Endothelial cell of umbilical vein (primary cell): ENCODE data around the gene DLGAP1. TPM values are rescaled to one million over a fixed set of nuclear protein-coding genes. Genes with fewer than 3 reads are reported as not detected.

ENCODE experiments used
- BruUV-seq: library from RNA; stranded (reverse); fragments of 400-500 nt; replicated peaks from 2 replicates; lab custom pipeline; 2021; lab: Mats Ljungman, UMichigan
- CTCF ChIA-PET: fragments of 300-600, 350-600 bp; sonication (Branson Sonifier 250); formaldehyde crosslinking; loops from one replicate; lab custom pipeline; 2021; ENCODE audit warnings: antibody characterized with exemption, inconsistent platforms; lab: Charles Lee
- POLR2A ChIA-PET: fragments of 300-600, 350-600 bp; sonication (Branson Sonifier 250); formaldehyde crosslinking; loops from one replicate; lab custom pipeline; 2021; ENCODE audit warnings: antibody characterized with exemption, inconsistent platforms; lab: Charles Lee
- DNase-seq: peaks from one replicate; pipeline ENCODE4 v3.0.0-alpha.2; 2011; ENCODE audit warnings: low read depth, low spot score
- FAIRE-seq: peaks from 2 replicates; lab custom pipeline; 2011; peaks lifted over from hg19 to GRCh38; lab: Jason Lieb, UNC
- H2AFZ ChIP-seq: 2 replicates; pipeline ENCODE4 v1.6.0; 2012; ENCODE audit warnings: low read depth, low read length, control low read depth, inconsistent platforms
- H3K27ac ChIP-seq: 2 replicates; pipeline ENCODE4 v1.5.1; 2011; ENCODE audit warnings: low read depth, mild to moderate bottlenecking, control low read depth, low read length, moderate library complexity; ENCODE audit not compliant: insufficient read depth
- H3K27me3 ChIP-seq, 2 experiments: 2 replicates each; pipeline versions ENCODE4 v1.6.0 to v1.6.1; 2011; ENCODE audit warnings: low read length in 2 of 2, mixed read lengths in 1 of 2; ENCODE audit not compliant: control insufficient read depth in 2 of 2, insufficient read depth in 2 of 2
- H3K36me3 ChIP-seq, 2 experiments: 2 replicates in 1 of 2; 3 replicates in 1 of 2; pipeline ENCODE4 v1.5.1; 2011; ENCODE audit warnings: low read length in 2 of 2, mild to moderate bottlenecking in 1 of 2, moderate library complexity in 1 of 2; ENCODE audit not compliant: control insufficient read depth in 2 of 2, insufficient read depth in 2 of 2; ENCODE audit errors: extremely low read depth in 1 of 2
- H3K4me1 ChIP-seq: 3 replicates; pipeline ENCODE4 v1.5.1; 2011; ENCODE audit warnings: mild to moderate bottlenecking, low read length; ENCODE audit not compliant: control insufficient read depth, insufficient read depth; ENCODE audit errors: extremely low read depth
- H3K4me2 ChIP-seq: 2 replicates; pipeline ENCODE4 v1.6.1; 2011; ENCODE audit warnings: low read length, control low read depth, mixed read lengths; ENCODE audit not compliant: insufficient read depth
- H3K4me3 ChIP-seq, 3 experiments: fragments of 200-600 bp in 1 of 3; sonication (generic), shearing (Covaris generic) in 1 of 3; replicated peaks in 1 of 3; 2 replicates each; pipeline ENCODE4 v1.5.1; 2011 to 2016; ENCODE audit warnings: control low read depth in 3 of 3, low read length in 3 of 3, mild to moderate bottlenecking in 2 of 3, inconsistent platforms in 1 of 3, low read depth in 1 of 3, moderate library complexity in 1 of 3; ENCODE audit not compliant: insufficient read depth in 1 of 3
- H3K79me2 ChIP-seq: 2 replicates; pipeline ENCODE4 v1.6.0; 2012; ENCODE audit warnings: low read length, inconsistent platforms; ENCODE audit not compliant: control insufficient read depth, insufficient read depth
- H3K9ac ChIP-seq: replicated peaks from 2 replicates; pipeline ENCODE3; 2011; ENCODE audit warnings: low read length, control low read depth; ENCODE audit not compliant: insufficient read depth; ENCODE audit errors: extremely low read depth
- H3K9me1 ChIP-seq: replicated peaks from 3 replicates; pipeline ENCODE4 v1.6.0; 2011; ENCODE audit warnings: mild to moderate bottlenecking, low read length; ENCODE audit not compliant: control insufficient read depth, insufficient read depth; ENCODE audit errors: extremely low read depth
- H3K9me3 ChIP-seq: replicated peaks from 2 replicates; pipeline ENCODE4 v1.5.1; 2012; ENCODE audit warnings: low read length, inconsistent platforms; ENCODE audit not compliant: control insufficient read depth, insufficient read depth
- H4K20me1 ChIP-seq: replicated peaks from 2 replicates; pipeline ENCODE3; 2011; ENCODE audit warnings: mild to moderate bottlenecking, low read length; ENCODE audit not compliant: control insufficient read depth, insufficient read depth; ENCODE audit errors: extremely low read depth
- EZH2 ChIP-seq: IDR thresholded peaks from 2 replicates; pipeline ENCODE4 v1.6.1; 2012; ENCODE audit warnings: borderline replicate concordance, low read depth, mild to moderate bottlenecking, moderate library complexity, low read length, inconsistent platforms; ENCODE audit not compliant: severe bottlenecking
- FOS ChIP-seq: IDR thresholded peaks from 2 replicates; pipeline ENCODE4 v1.6.1; 2011; ENCODE audit warnings: mild to moderate bottlenecking, low read length, moderate library complexity, borderline replicate concordance; ENCODE audit not compliant: insufficient read depth
- GATA2 ChIP-seq: IDR thresholded peaks from 2 replicates; pipeline ENCODE4 v1.7.0; 2011; ENCODE audit warnings: low read depth, mild to moderate bottlenecking, moderate library complexity, mixed read lengths, low read length; ENCODE audit not compliant: insufficient read length, insufficient read depth
- JUN ChIP-seq: IDR thresholded peaks from 2 replicates; pipeline ENCODE4 v1.6.1; 2011; ENCODE audit warnings: borderline replicate concordance, low read depth; ENCODE audit not compliant: insufficient read length, insufficient read depth
- MYC ChIP-seq: IDR thresholded peaks from one replicate; pipeline ENCODE4 v1.6.1; 2011; ENCODE audit warnings: mild to moderate bottlenecking, low read depth, low read length
- POLR2A ChIP-seq: IDR thresholded peaks from 2 replicates; pipeline ENCODE4 v1.6.1; 2012; ENCODE audit warnings: low read depth, mild to moderate bottlenecking, control low read depth, low read length
- POLR2AphosphoS5 ChIP-seq: IDR thresholded peaks from 2 replicates; pipeline ENCODE4 v1.6.1; 2012; ENCODE audit warnings: low read depth, mild to moderate bottlenecking, control low read depth, low read length, moderate library complexity; ENCODE audit not compliant: insufficient read depth
- dilution Hi-C: fragments of 300-500 bp; cut with MboI; formaldehyde crosslinking; loops from one replicate; pipeline ENCODE4 v1.15.0; 2019; ENCODE audit warnings: low sequenced_read_pairs; ENCODE audit not compliant: extremely low pct_ligation_motif_present
- intact Hi-C: fragments of 100-400 bp; cut with micrococcal nuclease; formaldehyde crosslinking; loops from one replicate; pipeline ENCODE4 v1.10.0; 2022
- polyA plus RNA-seq, 4 experiments: library from polyadenylated mRNA; depleted of rRNA in 3 of 4; stranded (reverse) in 3 of 4; unstranded in 1 of 4; fragments of >200 nt; gene quantifications; 2 replicates each; pipeline versions ENCODE4 v1.2.1 to v1.2.3, GENCODE V29; 2011 to 2012; ENCODE audit warnings: missing spikeins in 1 of 4
- total RNA-seq: library from RNA; stranded (reverse); gene quantifications from 2 replicates; pipeline ENCODE4 v1.2.3, GENCODE V29; 2021
- TF ChIP-seq, protein P1 (sequence below): IDR thresholded peaks from 2 replicates; pipeline ENCODE4 v1.6.1; 2011; ENCODE audit not compliant: insufficient read depth, insufficient read length
- TF ChIP-seq, protein P2 (sequence below), 2 donors: IDR thresholded peaks; 1 replicate in 1 of 2; 2 replicates in 1 of 2; pipeline ENCODE4 v1.5.1; 2011; ENCODE audit warnings: low read length in 2 of 2, mild to moderate bottlenecking in 2 of 2, moderate library complexity in 2 of 2, control low read depth in 1 of 2, inconsistent platforms in 1 of 2, low read depth in 1 of 2; ENCODE audit not compliant: insufficient read depth in 1 of 2; ENCODE audit errors: extremely low read depth in 1 of 2

Gene DLGAP1
- total and polyA plus RNA-seq, 2 donors (not counting 3 experiments of a cell fraction or from before 2014, with no cell fraction given) = 0.04 TPM; not detected in 1

DNA sequence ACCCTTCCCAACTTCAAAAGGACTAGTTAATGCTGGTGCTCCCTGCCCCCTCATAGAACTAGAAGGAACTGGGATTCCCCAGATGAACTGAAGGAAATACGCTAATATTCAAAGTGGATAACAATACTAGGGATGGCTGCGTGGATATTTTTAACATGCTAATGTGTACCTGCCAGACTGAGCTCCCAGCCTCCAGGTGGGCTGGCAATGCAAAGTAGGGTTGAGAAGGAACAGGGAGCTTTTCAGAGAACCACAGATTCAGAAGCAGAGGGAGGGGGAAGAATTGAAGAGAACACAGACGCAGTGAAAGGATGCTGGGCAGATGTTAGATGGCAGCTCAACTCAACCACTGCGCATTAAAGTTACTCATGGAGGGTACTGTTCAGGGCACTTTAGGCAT is 650.8 kb downstream of the DLGAP1 start:
- intact Hi-C loops = no loop called here
- dilution Hi-C loops = no loop called here
- CTCF ChIA-PET = interaction anchor here (2.6 kb wide), 1 partner anchor 65 kb away, joined by 9 read pairs; no protein-coding TSS in a partner anchor

More for the DNA sequence above, 650.8 kb downstream of the DLGAP1 start:
- no peaks in the 10 kb centered on the region for H3K9me3 ChIP-seq
- H3K4me3 ChIP-seq = no peak overlapping the region
- H3K36me3 ChIP-seq = no peaks in the 10 kb centered on the region
- no peaks in the 10 kb centered on the region for H3K9me1 ChIP-seq
- no peak for TF ChIP-seq POLR2AphosphoS5
- TF ChIP-seq FOS = no peak
- TF ChIP-seq, protein P1, sequence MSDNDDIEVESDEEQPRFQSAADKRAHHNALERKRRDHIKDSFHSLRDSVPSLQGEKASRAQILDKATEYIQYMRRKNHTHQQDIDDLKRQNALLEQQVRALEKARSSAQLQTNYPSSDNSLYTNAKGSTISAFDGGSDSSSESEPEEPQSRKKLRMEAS = no peak
- no peak for TF ChIP-seq MYC
- TF ChIP-seq POLR2A = no peak
- TF ChIP-seq JUN = no peak
- TF ChIP-seq, protein P2, sequence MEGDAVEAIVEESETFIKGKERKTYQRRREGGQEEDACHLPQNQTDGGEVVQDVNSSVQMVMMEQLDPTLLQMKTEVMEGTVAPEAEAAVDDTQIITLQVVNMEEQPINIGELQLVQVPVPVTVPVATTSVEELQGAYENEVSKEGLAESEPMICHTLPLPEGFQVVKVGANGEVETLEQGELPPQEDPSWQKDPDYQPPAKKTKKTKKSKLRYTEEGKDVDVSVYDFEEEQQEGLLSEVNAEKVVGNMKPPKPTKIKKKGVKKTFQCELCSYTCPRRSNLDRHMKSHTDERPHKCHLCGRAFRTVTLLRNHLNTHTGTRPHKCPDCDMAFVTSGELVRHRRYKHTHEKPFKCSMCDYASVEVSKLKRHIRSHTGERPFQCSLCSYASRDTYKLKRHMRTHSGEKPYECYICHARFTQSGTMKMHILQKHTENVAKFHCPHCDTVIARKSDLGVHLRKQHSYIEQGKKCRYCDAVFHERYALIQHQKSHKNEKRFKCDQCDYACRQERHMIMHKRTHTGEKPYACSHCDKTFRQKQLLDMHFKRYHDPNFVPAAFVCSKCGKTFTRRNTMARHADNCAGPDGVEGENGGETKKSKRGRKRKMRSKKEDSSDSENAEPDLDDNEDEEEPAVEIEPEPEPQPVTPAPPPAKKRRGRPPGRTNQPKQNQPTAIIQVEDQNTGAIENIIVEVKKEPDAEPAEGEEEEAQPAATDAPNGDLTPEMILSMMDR (IDR thresholded peaks at IDR 0.05; ENCODE audit: extremely low read depth in 1 of 2, insufficient read depth in 1 of 2, low read depth in 1 of 2, low read length in 2 of 2) = no peak
- TF ChIP-seq GATA2 = no peak
- no peak for TF ChIP-seq EZH2
- BruUV-seq = no TSS peak
- H3K9ac ChIP-seq = no peak overlapping the region
- no peak overlapping the region for H2AFZ ChIP-seq
- H3K4me2 ChIP-seq = no peak overlapping the region
- H3K27me3 ChIP-seq = peaks cover 0 to 3% of the 10 kb centered on the region in 2 experiments
- FAIRE-seq (no peak), DNase-seq (no peak)
- no peaks in the 10 kb centered on the region for H3K79me2 ChIP-seq
- H3K4me1 ChIP-seq = no peaks in the 10 kb centered on the region
- no peaks in the 10 kb centered on the region for H4K20me1 ChIP-seq
- no peak overlapping the region for H3K27ac ChIP-seq
- POLR2A ChIA-PET = no interaction called here
